MM.1S (cell line): ENCODE measurements around the gene ADARB1.

ENCODE experiments used
- DNase-seq: peaks from one replicate; pipeline ENCODE4 v3.0.0-alpha.2; 2015
- H2AFZ ChIP-seq: fragments of 300-600 bp; sonication (generic); 2 replicates; pipeline ENCODE4 v1.6.0; 2016; ENCODE audit warnings: antibody characterized with exemption, low read length
- H3F3A ChIP-seq: fragments of 300-600 bp; sonication (generic); 2 replicates; pipeline ENCODE4 v1.6.1; 2016; ENCODE audit warnings: mild to moderate bottlenecking, antibody characterized with exemption, low read length, moderate library complexity, mixed read lengths; ENCODE audit not compliant: insufficient read depth
- H3K27ac ChIP-seq: fragments of 300-600 bp; sonication (generic); 2 replicates; pipeline ENCODE4 v1.5.1; 2016; ENCODE audit warnings: mild to moderate bottlenecking, low read length
- H3K27me3 ChIP-seq: fragments of 300-600 bp; sonication (generic); replicated peaks from 2 replicates; pipeline ENCODE4 v1.6.0; 2016; ENCODE audit warnings: low read length; ENCODE audit not compliant: insufficient read depth
- H3K36me3 ChIP-seq: fragments of 300-600 bp; sonication (generic); replicated peaks from 2 replicates; pipeline ENCODE4 v1.6.1; 2016; ENCODE audit warnings: mild to moderate bottlenecking, low read length, mixed read lengths; ENCODE audit not compliant: insufficient read depth
- H3K4me1 ChIP-seq: fragments of 300-600 bp; sonication (generic); 2 replicates; pipeline ENCODE4 v1.6.1; 2016; ENCODE audit warnings: low read length, mixed read lengths
- H3K4me2 ChIP-seq: fragments of 300-600 bp; sonication (generic); 2 replicates; pipeline ENCODE4 v1.6.0; 2016; ENCODE audit warnings: low read depth, low read length
- H3K4me3 ChIP-seq: fragments of 300-600 bp; sonication (generic); 2 replicates; pipeline ENCODE4 v1.5.1; 2016; ENCODE audit warnings: low read length, mixed read lengths
- H3K79me2 ChIP-seq: fragments of 300-600 bp; sonication (generic); 2 replicates; pipeline ENCODE4 v1.6.1; 2016; ENCODE audit warnings: mixed run types, low read length, mixed read lengths
- H3K9ac ChIP-seq: fragments of 300-600 bp; sonication (generic); 2 replicates; pipeline ENCODE4 v1.6.1; 2016; ENCODE audit warnings: low read length, mixed read lengths
- H3K9me2 ChIP-seq: fragments of 300-600 bp; sonication (generic); replicated peaks from 2 replicates; pipeline ENCODE4 v1.6.1; 2016; ENCODE audit warnings: mild to moderate bottlenecking, low read length, mixed read lengths; ENCODE audit not compliant: insufficient read depth
- H3K9me3 ChIP-seq: fragments of 300-600 bp; sonication (generic); replicated peaks from 2 replicates; pipeline ENCODE4 v1.6.1; 2016; ENCODE audit warnings: mild to moderate bottlenecking, low read length, mixed read lengths; ENCODE audit not compliant: insufficient read depth
- H4K20me1 ChIP-seq: fragments of 300-600 bp; sonication (generic); 2 replicates; pipeline ENCODE4 v1.6.1; 2016; ENCODE audit warnings: mild to moderate bottlenecking, low read length, moderate library complexity, mixed read lengths; ENCODE audit not compliant: insufficient read depth
- EZH2 ChIP-seq: fragments of 300-600 bp; sonication (generic); optimal IDR thresholded peaks from 2 replicates; pipeline ENCODE3; 2017; ENCODE audit warnings: low read depth, mild to moderate bottlenecking, antibody characterized with exemption, low read length, mixed read lengths
- EZH2phosphoT487 ChIP-seq: fragments of 300-600 bp; sonication (generic); IDR thresholded peaks from 2 replicates; pipeline ENCODE4 v1.6.1; 2018; ENCODE audit warnings: antibody characterized with exemption, low read length
- TF ChIP-seq, protein P1 (sequence below): fragments of 300-600 bp; sonication (generic); IDR thresholded peaks from 2 replicates; pipeline ENCODE4 v1.5.1; 2016; ENCODE audit warnings: antibody characterized with exemption, low read length, mixed read lengths

ADARB1 gene

DNA sequence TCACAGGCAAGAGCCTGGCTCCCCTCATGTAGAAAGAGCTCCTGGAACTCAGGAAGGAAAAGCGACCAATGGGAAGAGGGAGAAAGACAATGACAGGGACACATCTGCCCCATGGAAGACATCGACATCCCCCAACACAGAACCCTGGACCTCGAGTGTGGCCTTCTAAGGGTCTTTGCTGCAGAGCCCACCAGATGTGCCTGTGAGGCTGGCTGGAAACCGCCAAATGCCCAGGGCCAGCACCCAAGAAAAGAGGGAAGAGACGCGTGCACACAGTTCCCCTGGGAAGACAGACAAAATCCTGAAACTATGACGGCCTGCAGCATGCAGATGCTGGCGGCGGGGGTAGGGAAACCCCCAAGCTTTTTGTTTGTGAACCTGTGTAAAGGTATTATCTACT, 36.4 kb upstream of the ADARB1 start:
- no peak for DNase-seq
- Histone ChIP-seq H3K9ac (no peak overlapping the region), H3K79me2 (no peaks in the 10 kb centered on the region), H3K4me2 (no peak overlapping the region), H3K27ac (no peak overlapping the region), H3K9me3 (no peaks in the 10 kb centered on the region), H3K9me2 (no peaks in the 10 kb centered on the region), H3K27me3 (peaks cover 92% of the 10 kb centered on the region), H3K4me1 (0 out of 2 replicates have a peak, but pooled peaks cover 3% of the 10 kb centered on the region), H3K36me3 (no peaks in the 10 kb centered on the region), H2AFZ (no peak overlapping the region), H4K20me1 (no peaks in the 10 kb centered on the region), H3K4me3 (no peak overlapping the region), H3F3A (no peaks in the 10 kb centered on the region)
- no peak for TF ChIP-seq EZH2
- TF ChIP-seq, protein P1, sequence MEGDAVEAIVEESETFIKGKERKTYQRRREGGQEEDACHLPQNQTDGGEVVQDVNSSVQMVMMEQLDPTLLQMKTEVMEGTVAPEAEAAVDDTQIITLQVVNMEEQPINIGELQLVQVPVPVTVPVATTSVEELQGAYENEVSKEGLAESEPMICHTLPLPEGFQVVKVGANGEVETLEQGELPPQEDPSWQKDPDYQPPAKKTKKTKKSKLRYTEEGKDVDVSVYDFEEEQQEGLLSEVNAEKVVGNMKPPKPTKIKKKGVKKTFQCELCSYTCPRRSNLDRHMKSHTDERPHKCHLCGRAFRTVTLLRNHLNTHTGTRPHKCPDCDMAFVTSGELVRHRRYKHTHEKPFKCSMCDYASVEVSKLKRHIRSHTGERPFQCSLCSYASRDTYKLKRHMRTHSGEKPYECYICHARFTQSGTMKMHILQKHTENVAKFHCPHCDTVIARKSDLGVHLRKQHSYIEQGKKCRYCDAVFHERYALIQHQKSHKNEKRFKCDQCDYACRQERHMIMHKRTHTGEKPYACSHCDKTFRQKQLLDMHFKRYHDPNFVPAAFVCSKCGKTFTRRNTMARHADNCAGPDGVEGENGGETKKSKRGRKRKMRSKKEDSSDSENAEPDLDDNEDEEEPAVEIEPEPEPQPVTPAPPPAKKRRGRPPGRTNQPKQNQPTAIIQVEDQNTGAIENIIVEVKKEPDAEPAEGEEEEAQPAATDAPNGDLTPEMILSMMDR: no peak
- no peak for TF ChIP-seq EZH2phosphoT487

DNA sequence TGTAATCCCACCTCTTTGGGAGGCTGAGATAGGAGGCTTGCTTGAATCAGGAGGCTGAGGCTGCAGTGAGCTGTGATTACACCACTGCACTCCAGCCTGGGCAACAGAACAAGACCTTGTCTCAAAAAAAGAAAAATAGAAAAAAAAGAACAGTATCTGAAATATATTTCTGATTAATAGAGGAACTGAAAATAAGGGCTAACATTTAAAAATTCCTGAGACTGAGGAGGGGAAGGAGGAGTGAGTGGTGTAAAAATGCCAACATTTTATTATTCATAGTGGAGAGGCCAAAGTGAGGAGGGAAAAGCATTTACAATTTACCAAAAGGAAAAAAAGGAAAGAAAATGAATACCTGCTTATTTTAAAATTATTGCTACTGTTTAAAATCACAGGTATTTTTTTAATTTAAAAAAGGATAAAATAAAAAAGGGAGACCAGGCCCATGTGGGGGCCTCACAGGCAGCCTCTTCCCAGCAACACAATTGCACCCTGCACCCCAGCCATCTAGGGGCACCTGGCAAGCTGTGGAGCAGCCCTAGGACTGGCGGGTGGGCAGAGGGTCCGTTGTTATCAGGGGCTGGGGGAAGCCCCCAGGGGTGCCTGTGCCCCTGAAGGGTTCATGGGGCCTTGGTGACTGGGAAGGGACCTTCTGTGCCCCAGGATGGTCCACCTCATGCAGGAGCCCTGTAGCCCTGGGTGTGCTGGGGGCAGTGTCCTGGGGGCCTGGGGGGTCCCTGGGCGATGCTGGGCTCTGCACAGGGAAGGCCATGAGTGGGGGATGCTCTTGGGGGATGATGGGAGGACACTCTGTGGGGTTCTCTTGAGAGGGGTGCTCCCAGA, 34.8 kb upstream of the ADARB1 start:
- 0 out of 2 replicates have a peak, but pooled peaks cover 3% of the 10 kb centered on the region for H3K4me1 ChIP-seq
- H3K9ac ChIP-seq: no peak overlapping the region
- no peak overlapping the region for H3K27ac ChIP-seq
- H4K20me1 ChIP-seq: no peaks in the 10 kb centered on the region
- H2AFZ ChIP-seq: no peak overlapping the region
- TF ChIP-seq EZH2phosphoT487: no peak
- TF ChIP-seq, protein P1: no peak
- no peak for TF ChIP-seq EZH2
- H3K9me3 ChIP-seq: no peaks in the 10 kb centered on the region
- H3K36me3 ChIP-seq: no peaks in the 10 kb centered on the region
- no peaks in the 10 kb centered on the region for H3K79me2 ChIP-seq
- no peak overlapping the region for H3K4me3 ChIP-seq
- peaks cover 92% of the 10 kb centered on the region for H3K27me3 ChIP-seq
- no peak overlapping the region for H3K4me2 ChIP-seq
- no peaks in the 10 kb centered on the region for H3K9me2 ChIP-seq
- DNase-seq: no peak
- H3F3A ChIP-seq: no peaks in the 10 kb centered on the region

DNA sequence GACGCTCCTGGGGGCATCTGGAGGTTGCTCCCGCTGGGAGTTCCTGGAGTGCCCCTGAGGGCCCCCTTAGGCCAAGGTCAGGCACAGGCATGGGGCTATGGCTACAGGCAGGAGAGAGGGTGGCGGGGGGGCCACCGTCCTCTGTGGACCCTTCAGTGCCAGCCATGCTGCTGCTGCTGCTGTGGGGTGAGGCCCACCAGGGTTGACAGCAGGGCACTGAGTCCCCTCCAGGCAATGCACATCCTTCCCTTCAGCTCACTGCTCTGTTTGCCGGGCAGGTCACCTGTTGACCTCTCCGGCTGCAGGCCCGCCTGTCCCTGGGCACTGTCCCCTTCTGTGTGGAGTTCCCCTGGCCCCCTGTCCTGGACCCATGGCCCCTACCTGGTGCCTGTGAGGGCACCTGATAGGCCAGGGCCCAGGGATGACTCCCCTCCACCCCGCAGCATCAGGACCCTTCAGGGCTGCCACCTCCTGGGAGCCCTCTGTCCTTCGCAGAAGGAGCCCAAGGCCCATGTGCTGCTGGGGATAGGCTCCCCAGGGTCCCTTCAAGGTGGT, 34.1 kb upstream of the ADARB1 start:
- Histone ChIP-seq H3K9me3 (no peaks in the 10 kb centered on the region), H4K20me1 (no peaks in the 10 kb centered on the region), H3K4me1 (0 out of 2 replicates have a peak, but pooled peaks cover 3% of the 10 kb centered on the region), H3K4me3 (no peak overlapping the region), H3K79me2 (no peaks in the 10 kb centered on the region), H3K36me3 (no peaks in the 10 kb centered on the region), H3K9ac (no peak overlapping the region), H3K9me2 (no peaks in the 10 kb centered on the region), H3F3A (no peaks in the 10 kb centered on the region), H2AFZ (no peak overlapping the region), H3K27me3 (peaks cover 92% of the 10 kb centered on the region), H3K4me2 (no peak overlapping the region), H3K27ac (no peak overlapping the region)
- TF ChIP-seq EZH2 (no peak), EZH2phosphoT487 (no peak)
- TF ChIP-seq, protein P1: no peak
- no peak for DNase-seq
